GM12892 (cell line): Measurements from ENCODE around the gene FLT3LG.

ENCODE experiments used
- POLR2A ChIP-seq: IDR thresholded peaks from 2 replicates; pipeline ENCODE4 v1.6.1; 2011; ENCODE audit warnings: low read depth, low read length, control low read depth
- POLR2AphosphoS5 ChIP-seq: IDR thresholded peaks from 2 replicates; pipeline ENCODE4 v1.6.1; 2011; ENCODE audit warnings: low read depth, low read length, control low read depth
- TAF1 ChIP-seq: IDR thresholded peaks from 2 replicates; pipeline ENCODE4 v1.6.1; 2011; ENCODE audit warnings: low read depth, mild to moderate bottlenecking, control low read depth, low read length, borderline replicate concordance

DNA sequence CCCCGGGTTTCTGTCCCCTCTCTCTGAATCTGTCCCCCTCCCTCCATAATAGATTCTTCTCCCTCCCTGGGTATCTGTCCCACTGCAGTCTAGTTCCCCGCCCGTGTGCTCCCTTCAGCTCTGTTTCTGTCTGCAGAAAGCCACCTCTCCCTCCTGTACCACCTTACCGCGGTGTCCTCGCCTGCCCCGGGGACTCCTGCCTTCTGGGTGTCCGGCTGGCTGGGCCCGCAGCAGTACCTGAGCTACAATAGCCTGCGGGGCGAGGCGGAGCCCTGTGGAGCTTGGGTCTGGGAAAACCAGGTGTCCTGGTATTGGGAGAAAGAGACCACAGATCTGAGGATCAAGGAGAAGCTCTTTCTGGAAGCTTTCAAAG is 39.7 kb downstream of the FLT3LG start:
- TF ChIP-seq POLR2A (no peak), POLR2AphosphoS5 (no peak), TAF1 (no peak)
